ENCODE data around the gene ST3GAL2. TPM values are rescaled to one million over a fixed set of nuclear protein-coding genes. Genes with fewer than 3 reads are reported as not detected.
A peak's percentile ranks its signal among the peaks of the same experiment; 100 is the strongest.

Gene ST3GAL2
- total RNA-seq, 2 experiments from 2014 or later = 44.6 to 61.0 TPM

DNA sequence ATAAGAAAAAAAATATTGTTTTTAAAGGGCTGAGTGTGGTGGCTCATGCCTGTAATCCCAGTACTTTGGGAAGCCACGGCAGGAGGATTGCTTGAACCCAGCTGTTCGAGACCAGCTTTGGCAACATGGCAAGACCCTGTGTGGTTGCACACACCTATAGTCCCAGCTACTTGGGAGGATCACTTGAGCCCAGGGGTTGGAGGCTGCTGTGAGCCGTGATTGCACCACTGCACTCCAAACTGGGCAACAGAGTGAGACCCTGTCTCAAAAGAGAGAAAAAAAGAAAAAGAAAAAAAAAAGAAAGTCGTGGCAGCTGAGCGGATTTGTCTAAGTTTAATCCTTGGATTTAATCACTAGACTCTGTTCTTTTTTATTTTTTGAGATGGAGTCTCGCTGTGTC is 9.2 kb upstream of the ST3GAL2 start:
- no peak for TF ChIP-seq EZH2phosphoT487 (IDR thresholded peaks at IDR 0.05; ENCODE audit: borderline replicate concordance, low read depth, low read length)
- TF ChIP-seq, protein P1, sequence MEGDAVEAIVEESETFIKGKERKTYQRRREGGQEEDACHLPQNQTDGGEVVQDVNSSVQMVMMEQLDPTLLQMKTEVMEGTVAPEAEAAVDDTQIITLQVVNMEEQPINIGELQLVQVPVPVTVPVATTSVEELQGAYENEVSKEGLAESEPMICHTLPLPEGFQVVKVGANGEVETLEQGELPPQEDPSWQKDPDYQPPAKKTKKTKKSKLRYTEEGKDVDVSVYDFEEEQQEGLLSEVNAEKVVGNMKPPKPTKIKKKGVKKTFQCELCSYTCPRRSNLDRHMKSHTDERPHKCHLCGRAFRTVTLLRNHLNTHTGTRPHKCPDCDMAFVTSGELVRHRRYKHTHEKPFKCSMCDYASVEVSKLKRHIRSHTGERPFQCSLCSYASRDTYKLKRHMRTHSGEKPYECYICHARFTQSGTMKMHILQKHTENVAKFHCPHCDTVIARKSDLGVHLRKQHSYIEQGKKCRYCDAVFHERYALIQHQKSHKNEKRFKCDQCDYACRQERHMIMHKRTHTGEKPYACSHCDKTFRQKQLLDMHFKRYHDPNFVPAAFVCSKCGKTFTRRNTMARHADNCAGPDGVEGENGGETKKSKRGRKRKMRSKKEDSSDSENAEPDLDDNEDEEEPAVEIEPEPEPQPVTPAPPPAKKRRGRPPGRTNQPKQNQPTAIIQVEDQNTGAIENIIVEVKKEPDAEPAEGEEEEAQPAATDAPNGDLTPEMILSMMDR (conservative IDR thresholded peaks at IDR 0.05; ENCODE audit: low read length) = no peak
- no peaks in the 10 kb centered on the region for H3K9me3 ChIP-seq (ENCODE audit: low read length)
- no peak overlapping the region for H3K27ac ChIP-seq (ENCODE audit: low read depth, low read length, poor library complexity, severe bottlenecking)
- peaks cover 9% of the 10 kb centered on the region for H3K4me1 ChIP-seq (ENCODE audit: insufficient read depth, low read length, poor library complexity, severe bottlenecking)
- intact Hi-C loops (cut with micrococcal nuclease; ENCODE audit: unreplicated experiment) = no loop called here
- POLR2A ChIA-PET = interaction anchor here (2.3 kb wide), 1 partner anchor 8 kb away, joined by 8 read pairs; no protein-coding TSS in a partner anchor
- H4K20me1 ChIP-seq (ENCODE audit: insufficient read depth, low read length) = no peaks in the 10 kb centered on the region
- no peak overlapping the region for H3K4me2 ChIP-seq (ENCODE audit: low read length)
- CTCF ChIA-PET (ENCODE audit: unreplicated experiment) = no interaction called here
- no peaks in the 10 kb centered on the region for H3K36me3 ChIP-seq (ENCODE audit: insufficient read depth, low read length)
- DNase-seq (ENCODE audit: low spot score) = no peak
- no TSS peak for BruUV-seq (replicated peaks)
- no peak overlapping the region for H3K4me3 ChIP-seq (ENCODE audit: low read depth, low read length, poor library complexity, severe bottlenecking)
- H2AFZ ChIP-seq (ENCODE audit: low read length) = no peak overlapping the region
- no peaks in the 10 kb centered on the region for H3K79me2 ChIP-seq (ENCODE audit: insufficient read depth, low read depth, low read length)
- no peaks in the 10 kb centered on the region for H3K9me2 ChIP-seq (ENCODE audit: insufficient read depth, low read length)

DNA sequence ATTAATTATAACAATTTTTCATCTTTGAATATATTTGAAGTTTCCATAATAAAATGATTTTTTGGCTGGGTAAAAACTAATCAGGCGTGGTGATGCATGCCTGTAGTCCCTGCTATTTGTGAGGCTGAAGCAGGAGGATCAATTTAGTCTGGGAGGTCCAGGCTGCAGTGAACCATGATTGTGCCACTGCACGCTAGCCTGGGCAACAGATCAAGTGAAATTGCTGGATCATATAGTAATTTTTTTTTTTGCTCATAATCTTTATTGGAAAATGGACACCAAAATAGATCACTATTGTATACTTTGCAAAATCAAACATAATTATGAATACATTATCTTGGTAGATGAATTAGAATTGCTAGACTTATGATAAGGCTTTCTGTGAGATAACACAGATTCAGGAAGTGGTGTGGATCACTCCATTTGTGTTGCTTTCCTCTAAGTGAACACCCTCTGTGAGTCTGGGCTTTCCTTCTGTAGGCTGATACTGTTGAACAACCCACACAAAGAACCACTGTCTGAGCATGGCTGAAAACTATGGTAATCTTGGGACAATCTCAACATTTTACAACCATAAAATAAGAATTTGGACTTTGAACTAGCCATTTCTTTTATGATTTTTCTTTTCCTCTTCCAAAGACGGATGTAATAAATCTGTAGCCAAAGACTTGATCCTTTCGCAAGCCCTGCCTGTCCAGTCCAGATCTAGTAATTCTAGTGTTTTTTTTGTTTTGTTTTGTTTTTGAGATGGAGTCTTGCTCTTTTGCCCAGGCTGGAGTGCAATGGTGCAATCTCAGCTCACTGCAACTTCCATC is 5.6 kb upstream of the ST3GAL2 start:
- Histone ChIP-seq H3K36me3 (ENCODE audit: insufficient read depth, low read length) (no peaks in the 10 kb centered on the region), H3K4me1 (ENCODE audit: insufficient read depth, low read length, poor library complexity, severe bottlenecking) (peaks cover 17% of the 10 kb centered on the region), H3K4me2 (ENCODE audit: low read length) (no peak overlapping the region), H3K9me3 (ENCODE audit: low read length) (no peaks in the 10 kb centered on the region), H3K4me3 (ENCODE audit: low read depth, low read length, poor library complexity, severe bottlenecking) (no peak overlapping the region), H3K9me2 (ENCODE audit: insufficient read depth, low read length) (no peaks in the 10 kb centered on the region), H4K20me1 (ENCODE audit: insufficient read depth, low read length) (no peaks in the 10 kb centered on the region), H3K27ac (ENCODE audit: low read depth, low read length, poor library complexity, severe bottlenecking) (no peak overlapping the region), H2AFZ (ENCODE audit: low read length) (0 out of 2 replicates have a peak overlapping the region, but pooled peaks have one; percentile 10), H3K79me2 (ENCODE audit: insufficient read depth, low read depth, low read length) (no peaks in the 10 kb centered on the region)
- BruUV-seq (replicated peaks) = no TSS peak
- ChIA-PET POLR2A (no interaction called here), CTCF (ENCODE audit: unreplicated experiment) (interaction anchor here (1.1 kb wide), 1 partner anchor 12 kb away, joined by 3 read pairs; no protein-coding TSS in a partner anchor)
- no peak for DNase-seq (ENCODE audit: low spot score)
- intact Hi-C loops (cut with micrococcal nuclease; ENCODE audit: unreplicated experiment) = no loop called here
- TF ChIP-seq, protein P1 (conservative IDR thresholded peaks at IDR 0.05; ENCODE audit: low read length) = no peak
- TF ChIP-seq EZH2phosphoT487 (IDR thresholded peaks at IDR 0.05; ENCODE audit: borderline replicate concordance, low read depth, low read length) = no peak

DNA sequence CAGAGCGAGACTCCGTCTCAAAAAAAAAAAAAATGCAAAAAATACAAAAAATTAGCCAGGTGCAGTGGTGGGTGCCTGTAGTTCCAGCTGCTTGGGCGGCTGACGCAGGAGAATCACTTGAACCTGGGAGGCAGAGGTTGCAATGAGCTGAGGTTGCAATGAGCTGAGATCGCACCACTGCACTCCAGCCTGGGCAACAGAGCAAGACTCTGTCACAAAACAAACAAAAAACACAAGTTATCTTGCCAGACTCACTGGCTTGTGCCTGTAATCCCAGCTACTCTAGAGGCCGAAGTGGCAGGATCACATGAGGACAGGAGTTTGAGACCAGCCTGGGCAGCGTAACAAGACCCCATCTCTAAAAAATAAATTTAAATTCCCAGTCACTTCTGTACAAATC is 3.4 kb upstream of the ST3GAL2 start:
- no TSS peak for BruUV-seq (replicated peaks)
- Histone ChIP-seq H3K4me3 (ENCODE audit: low read depth, low read length, poor library complexity, severe bottlenecking) (no peak overlapping the region), H3K9me2 (ENCODE audit: insufficient read depth, low read length) (no peaks in the 10 kb centered on the region), H2AFZ (ENCODE audit: low read length) (no peak overlapping the region), H3K4me1 (ENCODE audit: insufficient read depth, low read length, poor library complexity, severe bottlenecking) (peaks cover 16% of the 10 kb centered on the region), H3K27ac (ENCODE audit: low read depth, low read length, poor library complexity, severe bottlenecking) (no peak overlapping the region), H3K79me2 (ENCODE audit: insufficient read depth, low read depth, low read length) (peaks cover 12% of the 10 kb centered on the region), H4K20me1 (ENCODE audit: insufficient read depth, low read length) (no peaks in the 10 kb centered on the region), H3K4me2 (ENCODE audit: low read length) (no peak overlapping the region), H3K36me3 (ENCODE audit: insufficient read depth, low read length) (no peaks in the 10 kb centered on the region), H3K9me3 (ENCODE audit: low read length) (no peaks in the 10 kb centered on the region)
- intact Hi-C loops (cut with micrococcal nuclease; ENCODE audit: unreplicated experiment) = no loop called here
- TF ChIP-seq, protein P1 (conservative IDR thresholded peaks at IDR 0.05; ENCODE audit: low read length) = no peak
- no peak for TF ChIP-seq EZH2phosphoT487 (IDR thresholded peaks at IDR 0.05; ENCODE audit: borderline replicate concordance, low read depth, low read length)
- ChIA-PET POLR2A (interaction anchor here (1.2 to 2.0 kb wide), 2 partner anchors 11 to 22 kb away, joined by 3 to 11 read pairs; partner anchors contain the start of gene FCSK), CTCF (ENCODE audit: unreplicated experiment) (no interaction called here)
- no peak for DNase-seq (ENCODE audit: low spot score)

All from OCI-LY7 (cell line).